Dermis blood vessel endothelial cell (primary cell): ENCODE results near the gene GRAMD2B. TPM values are rescaled to one million over a fixed set of nuclear protein-coding genes. Genes with fewer than 3 reads are reported as not detected.
A peak's percentile ranks its signal among the peaks of the same experiment; 100 is the strongest.
"Not testable (repeated sequence)": the region's sequence is repeated elsewhere in the genome, so short reads cannot be mapped to it uniquely, and the experiment has no call there.

Source experiments
- DNase-seq: peaks from one replicate; pipeline ENCODE4 v3.0.0; 2010
- total RNA-seq: library from RNA; depleted of rRNA; stranded (reverse); fragments of >200 nt; gene quantifications from 2 replicates; pipeline ENCODE4 v1.2.3, GENCODE V29; 2014

GRAMD2B gene
- total RNA-seq = 7.3 and 13.9 TPM in 2 replicates

GRCh38 chr5:126422994-126423788 lies at the start of gene GRAMD2B:
Gene GRAMD2B, plus strand, starts transcription at chr5:126423409. Its CDS starts 198 bp downstream, at chr5:126423607.
- peak; percentile 49 for DNase-seq

DNA sequence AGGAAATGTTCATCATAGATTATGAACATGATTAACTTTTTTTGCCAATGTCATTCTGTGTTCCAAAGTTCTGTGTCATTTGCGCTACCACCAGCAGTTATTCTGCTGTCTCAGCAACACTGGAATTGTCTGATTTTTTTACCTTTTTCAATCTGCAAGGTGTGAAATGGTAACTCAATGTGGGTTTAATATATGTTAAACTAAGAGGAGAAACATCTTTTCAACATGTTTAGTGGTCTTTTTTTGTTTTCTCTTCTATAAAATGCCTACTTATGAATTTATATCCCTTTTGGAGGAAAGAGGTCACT lies 49.1 kb upstream of the GRAMD2B start:
- DNase-seq = no peak

DNA sequence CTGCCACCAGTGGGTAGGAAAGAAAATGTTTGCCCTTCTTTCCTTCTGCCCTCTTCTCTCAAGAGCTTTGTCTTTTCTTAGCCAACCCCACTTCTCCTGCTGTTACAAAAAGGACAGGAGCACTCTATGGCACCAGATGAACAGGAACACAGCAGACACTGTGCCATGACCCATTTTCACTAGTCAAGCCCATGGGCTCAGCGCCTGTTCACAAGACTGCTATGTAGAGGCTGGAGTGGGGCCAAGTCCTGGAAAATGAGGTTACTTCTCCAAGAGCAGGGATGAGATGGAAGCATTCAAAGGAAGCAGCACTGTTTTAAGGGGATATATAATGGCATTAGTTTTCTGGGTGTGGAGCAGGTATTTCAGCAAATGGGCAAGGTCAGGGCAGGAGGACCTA lies 46.8 kb upstream of the GRAMD2B start:
- no peak for DNase-seq

DNA sequence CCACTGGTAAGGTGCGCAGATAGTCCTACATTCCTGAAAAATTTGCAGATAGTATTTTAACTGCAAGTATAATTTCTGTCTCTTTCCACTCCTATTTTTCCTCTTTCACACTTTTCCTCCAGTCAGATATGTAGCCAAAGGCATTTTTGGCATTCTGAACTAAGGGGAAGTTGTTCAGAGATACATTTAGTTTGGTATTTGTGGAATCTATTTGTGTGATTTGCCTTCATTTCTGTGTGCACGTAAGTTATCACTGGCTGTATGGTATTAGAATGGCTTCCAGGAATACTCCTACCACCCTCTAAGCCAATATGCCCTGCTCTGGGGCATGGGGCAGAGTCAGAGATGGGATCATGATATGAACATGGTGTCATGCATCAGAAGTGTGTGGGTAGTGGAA lies 45.8 kb upstream of the GRAMD2B start:
- DNase-seq = no peak

DNA sequence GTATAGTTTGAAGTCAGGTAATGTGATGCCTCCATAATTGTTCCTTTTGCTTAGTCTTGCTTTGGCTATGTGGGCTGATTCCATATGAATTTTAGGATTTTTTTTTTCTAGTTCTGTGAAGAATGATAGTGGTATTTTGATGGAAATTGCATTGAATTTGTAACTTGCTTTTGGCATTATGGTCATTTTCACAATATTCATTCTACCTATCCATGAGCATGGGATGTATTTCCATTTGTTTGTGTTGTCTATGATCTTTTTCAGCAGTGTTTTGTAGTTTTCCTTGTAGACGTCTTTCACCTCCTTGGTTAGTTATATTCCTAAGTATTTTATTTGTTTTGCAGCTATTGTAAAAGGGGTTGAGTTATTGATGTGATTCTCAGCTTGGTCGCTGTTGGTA lies 42.9 kb upstream of the GRAMD2B start:
- not testable (repeated sequence) for DNase-seq

DNA sequence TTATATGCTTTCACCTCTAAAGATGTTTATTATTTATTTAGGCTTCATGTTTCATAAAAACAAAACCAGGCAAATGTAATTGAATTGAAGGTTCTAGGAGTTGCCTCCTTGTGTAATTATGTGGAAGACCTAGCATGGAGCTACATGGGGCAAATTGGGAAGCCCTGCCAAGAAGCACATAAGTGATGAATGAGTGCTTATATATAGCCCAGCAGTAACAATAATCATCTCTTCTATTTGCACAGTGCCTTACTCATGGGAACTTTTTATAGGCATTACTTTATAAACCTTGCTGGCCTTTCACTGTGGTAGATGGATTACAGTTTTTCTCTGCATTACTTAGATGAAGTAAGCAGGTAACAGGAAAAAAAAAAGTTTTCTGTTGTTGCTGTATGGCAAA lies 40.0 kb upstream of the GRAMD2B start:
- DNase-seq = no peak

- DNase-seq = no peak
These were observed 39.4 kb upstream of the GRAMD2B start for GRCh38 chr5:126383776-126384175.

DNA sequence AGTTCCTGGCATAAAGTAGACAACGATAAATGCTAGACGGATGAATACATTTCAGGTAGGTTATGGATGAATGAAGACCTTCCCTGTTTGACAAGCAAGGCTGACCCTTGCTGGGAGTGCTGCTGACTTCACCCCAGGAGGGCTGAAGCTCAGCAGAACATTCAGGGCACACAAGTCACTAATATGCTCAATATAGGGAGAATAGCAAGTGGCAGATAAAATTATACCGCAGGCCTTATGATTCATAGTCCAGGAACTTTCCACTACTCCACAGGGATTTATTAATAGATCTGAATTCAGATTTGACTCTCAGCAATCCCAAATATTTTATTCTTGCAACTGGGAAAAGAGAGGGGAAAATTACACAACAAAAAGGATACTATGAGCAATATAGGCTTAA lies 38.2 kb upstream of the GRAMD2B start:
- no peak for DNase-seq

DNA sequence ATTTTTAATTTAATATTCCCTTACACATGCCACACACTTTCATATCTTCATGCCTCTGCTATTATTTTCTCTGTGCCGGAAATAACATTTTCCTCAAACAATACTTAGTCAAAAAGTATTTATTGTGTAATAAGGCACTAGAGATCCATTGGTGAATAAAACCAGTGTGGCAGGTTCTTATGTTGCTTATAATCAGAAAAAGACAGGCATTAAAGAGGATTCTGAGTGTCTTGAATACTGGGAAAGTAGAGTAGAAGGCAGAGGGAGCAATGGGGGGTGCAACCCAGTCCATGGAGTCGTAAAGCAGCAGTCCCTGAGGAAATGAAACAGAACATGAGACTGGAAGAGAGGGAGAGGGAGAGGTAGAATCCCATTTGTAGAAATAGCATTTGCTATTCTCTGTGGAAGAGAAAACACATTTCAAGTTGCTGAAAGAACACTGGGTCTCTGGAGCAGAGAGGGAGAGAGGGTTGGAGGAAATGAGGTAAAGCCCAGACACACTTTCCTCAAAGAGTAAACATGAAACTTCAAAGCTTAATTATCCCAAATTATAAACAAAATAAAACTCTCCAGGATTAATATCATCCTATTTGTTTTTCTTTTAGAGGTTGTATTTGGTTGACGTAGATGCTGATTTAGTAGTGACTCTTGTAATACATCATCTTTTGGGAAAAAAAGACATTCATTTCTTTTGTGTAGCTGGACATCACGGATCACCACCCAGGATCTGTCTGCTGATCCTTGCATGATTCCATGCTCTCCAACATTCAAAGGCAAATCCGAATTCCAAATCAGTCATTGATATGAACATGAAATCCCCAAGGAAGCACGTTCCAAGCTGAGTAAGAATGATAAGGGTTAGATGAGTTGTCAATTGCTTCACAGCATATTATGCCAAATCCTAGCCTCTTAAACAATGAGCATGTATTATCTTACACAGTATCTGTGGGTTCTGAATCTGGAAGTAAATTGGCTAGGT lies 37.4 kb upstream of the GRAMD2B start:
- no peak for DNase-seq

- no peak for DNase-seq
These were observed 34.0 kb upstream of the GRAMD2B start for GRCh38 chr5:126389179-126389578.

GRCh38 chr5:126390051-126390450 lies 33.2 kb upstream of the GRAMD2B start:
- no peak for DNase-seq

- DNase-seq = no peak
These were observed 31.8 kb upstream of the GRAMD2B start for GRCh38 chr5:126391386-126391785.

DNA sequence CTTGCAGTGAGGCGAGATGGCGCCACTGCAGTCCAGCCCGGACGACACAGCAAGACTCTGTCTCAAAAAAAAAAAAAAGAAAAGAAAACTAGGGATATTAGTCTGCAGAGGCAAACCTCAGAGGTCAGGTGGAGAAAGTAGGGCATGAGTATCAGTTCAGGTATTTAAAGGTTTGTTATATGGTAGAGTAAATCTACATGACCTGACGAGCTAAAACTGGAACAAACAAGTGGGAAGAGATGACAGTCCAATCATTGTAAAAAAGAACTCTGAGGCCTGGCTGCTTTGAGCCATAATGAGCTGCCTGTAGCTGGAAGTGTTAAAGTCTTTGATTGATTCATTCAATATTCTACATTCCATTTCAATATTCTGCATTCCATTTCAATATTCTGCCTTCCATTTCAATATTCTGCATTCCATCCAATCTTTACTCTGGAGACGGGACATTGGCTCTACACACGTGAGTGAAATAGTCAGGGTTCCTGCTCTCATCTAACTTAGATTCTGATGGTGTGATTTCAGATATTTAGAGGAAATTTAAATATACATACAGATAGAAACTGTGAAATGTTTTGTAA lies 28.9 kb upstream of the GRAMD2B start:
- DNase-seq = no peak

GRCh38 chr5:126395198-126395597 lies 28.0 kb upstream of the GRAMD2B start:
- DNase-seq = no peak

- no peak for DNase-seq
These were observed 27.6 kb upstream of the GRAMD2B start for GRCh38 chr5:126395605-126396004.

DNA sequence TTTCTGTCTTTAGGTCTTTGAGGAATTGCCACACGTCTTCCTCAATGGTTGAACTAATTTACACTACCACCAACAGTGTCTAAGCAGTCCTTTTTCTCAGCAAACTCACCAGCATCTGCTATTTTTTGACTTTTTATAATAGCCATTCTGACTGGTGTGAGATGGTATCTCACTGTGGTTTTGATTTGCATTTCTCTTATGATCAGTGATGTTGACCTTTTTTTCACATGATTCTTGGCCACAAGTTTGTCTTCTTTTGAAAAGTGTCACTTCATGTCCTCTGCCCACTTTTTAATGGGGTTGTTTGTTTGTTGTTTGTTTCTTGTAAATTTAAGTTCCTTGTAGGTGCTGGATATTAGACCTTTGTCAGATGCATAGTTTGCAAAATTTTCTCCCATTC lies 26.5 kb upstream of the GRAMD2B start:
- DNase-seq = not testable (repeated sequence)

GRCh38 chr5:126398791-126399190 lies 24.4 kb upstream of the GRAMD2B start:
- no peak for DNase-seq

DNA sequence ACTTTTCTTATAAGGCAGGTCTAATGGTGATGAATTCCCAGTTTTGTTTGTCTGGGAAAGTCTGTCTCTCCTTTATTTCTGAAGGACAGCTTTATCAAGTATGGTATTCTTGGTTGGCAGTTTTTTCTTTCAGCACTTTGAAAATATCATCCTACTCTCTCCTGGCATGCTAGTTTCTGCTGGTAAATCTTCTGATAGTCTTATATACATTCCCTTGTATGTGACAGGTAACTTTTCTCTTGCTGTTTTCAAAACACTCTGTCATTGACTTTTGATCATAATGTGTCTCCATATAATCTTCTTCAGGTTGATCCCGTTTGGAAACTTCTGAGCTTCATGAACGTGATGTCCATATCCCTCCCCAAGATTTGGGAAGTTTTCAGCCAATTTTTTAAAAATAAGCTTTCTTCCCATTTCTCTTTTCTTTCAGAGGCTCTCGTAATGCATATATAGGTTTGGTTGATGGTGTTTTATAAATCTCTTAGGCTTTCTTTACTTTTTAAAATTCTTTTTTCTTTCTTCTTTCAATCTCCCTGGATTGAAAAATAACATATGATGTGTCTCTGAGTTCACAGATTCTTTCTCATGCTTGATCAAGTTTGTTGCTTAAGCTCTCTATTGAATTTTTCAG lies 22.5 kb upstream of the GRAMD2B start:
- DNase-seq = no peak

DNA sequence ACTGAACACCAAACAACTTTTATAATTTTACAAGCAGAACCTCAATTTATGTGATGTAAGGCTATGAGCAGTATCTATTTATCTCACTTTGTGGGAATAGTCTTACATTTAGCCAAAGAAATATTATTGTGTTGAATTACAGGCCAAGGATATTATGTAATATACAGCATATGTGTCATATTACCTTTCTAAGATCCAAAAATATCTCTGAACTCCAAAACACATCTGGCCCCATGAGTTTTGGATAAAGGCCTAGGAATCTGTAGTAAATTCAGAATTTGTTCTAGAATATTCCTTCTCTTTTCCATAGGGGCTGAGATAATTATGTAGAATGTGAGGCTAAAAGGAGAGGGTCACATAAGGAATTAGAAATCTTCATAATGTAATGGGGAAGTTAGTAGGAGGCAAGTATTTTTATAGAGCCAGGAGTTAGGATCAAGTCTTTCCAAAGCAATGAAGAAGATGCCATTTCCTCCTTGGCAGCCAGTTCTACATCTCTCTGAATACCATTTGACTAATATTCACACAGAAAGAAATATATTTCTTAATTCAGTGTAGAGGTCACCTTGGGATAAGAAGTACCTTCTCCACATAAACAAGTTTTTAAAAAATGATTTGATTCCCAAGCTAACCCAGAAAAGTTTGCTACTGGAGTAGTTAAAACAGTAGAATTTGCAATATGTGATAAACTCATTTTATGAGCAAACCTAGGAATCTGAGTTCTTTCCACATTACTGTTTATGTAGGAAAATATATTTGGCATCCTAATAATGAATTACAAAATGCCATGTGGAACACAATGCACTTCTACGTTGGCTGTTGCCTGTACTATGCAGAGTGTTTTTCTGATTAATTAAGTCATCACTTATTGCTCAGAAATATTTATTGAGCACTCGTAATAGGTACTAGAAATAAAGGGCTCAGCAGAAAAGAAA lies 20.3 kb upstream of the GRAMD2B start:
- no peak for DNase-seq

DNA sequence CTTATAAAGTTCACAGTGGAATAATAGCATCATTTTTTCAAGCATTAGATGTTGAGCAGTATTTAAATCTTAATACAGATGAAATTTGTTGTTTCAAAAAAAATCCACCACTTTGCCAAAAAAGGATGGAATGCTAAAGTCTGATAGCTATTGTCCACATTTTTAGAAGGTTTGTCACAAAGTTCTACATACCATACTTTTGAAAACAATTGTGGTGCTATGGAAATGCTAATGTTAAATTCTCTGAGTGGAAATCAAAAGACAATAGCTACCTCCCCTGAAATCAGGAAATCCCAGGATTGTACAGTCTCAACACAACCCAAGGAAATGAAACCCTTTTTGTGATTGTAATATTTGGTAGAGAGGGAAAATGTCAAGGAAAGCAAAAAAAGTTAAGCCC lies 19.3 kb upstream of the GRAMD2B start:
- peak; percentile 7 for DNase-seq

DNA sequence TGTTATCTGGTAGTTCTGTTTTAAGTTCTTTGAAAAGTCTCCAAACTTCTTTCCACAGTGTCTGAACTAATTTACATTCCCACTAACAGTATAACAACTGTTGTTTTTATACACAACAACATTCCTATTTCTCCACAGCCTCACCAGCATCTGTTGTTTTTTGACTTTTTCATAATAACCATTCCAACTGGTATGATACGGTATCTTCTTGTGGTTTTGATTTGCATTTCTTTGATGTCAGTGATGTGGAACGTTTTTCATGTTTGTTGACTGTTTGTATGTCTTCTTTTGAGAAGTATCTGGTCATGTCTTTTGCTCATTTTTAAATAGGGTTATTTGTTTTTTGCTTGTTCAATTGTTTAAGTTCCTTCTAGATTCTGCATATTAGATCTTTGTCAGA lies 12.6 kb upstream of the GRAMD2B start:
- no peak for DNase-seq

DNA sequence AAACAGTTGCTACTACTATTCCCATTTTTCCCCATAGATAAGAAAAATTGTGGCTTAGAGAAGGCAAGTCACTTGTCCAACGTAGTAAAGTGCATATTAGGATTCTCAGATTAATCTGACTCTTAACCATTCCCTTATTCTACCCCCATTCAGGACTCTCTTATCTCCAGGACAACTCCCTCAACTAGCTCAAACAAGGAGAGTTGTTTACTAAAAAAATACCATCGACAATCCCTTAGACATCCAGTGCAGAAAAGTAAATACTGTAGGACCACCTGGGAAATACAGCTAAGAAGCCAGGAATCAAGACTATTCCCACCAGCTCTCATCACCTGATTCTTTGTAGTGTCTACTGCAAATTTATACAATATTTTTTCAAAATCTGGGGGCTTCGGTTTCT lies 9.4 kb upstream of the GRAMD2B start:
- DNase-seq = no peak
